Measurements from ENCODE around the gene CCSER1.
"Not testable (repeated sequence)": the region's sequence is repeated elsewhere in the genome, so short reads cannot be mapped to it uniquely, and the experiment has no call there.

CCSER1 gene

DNA sequence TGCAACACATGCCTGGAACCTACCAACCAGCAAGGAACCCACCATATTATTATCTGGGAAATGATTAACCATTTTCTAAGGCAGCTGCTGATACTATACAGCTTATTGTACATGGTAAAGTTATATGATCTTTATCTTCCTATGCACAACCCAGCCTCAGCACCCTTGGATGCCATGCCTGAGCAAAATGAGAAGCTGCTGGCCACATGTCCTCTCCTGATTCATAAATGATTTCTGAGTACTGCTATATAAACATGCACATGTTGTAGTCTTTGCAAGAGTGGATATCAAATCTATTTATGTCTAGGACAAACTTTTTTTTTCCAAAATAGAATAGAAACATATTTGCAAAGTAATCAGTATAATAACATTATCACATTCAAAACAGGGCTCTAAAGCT, 1043.6 kb downstream of the CCSER1 start:
- H3K27ac ChIP-seq (ENCODE audit: low read depth, low read length, poor library complexity, severe bottlenecking), result no peak overlapping the region
- H3F3A ChIP-seq (ENCODE audit: insufficient read depth, low read length), result no peaks in the 10 kb centered on the region
- TF ChIP-seq EZH2 (IDR thresholded peaks at IDR 0.05; ENCODE audit: borderline replicate concordance, low read length), result no peak
- TF ChIP-seq, protein P1, sequence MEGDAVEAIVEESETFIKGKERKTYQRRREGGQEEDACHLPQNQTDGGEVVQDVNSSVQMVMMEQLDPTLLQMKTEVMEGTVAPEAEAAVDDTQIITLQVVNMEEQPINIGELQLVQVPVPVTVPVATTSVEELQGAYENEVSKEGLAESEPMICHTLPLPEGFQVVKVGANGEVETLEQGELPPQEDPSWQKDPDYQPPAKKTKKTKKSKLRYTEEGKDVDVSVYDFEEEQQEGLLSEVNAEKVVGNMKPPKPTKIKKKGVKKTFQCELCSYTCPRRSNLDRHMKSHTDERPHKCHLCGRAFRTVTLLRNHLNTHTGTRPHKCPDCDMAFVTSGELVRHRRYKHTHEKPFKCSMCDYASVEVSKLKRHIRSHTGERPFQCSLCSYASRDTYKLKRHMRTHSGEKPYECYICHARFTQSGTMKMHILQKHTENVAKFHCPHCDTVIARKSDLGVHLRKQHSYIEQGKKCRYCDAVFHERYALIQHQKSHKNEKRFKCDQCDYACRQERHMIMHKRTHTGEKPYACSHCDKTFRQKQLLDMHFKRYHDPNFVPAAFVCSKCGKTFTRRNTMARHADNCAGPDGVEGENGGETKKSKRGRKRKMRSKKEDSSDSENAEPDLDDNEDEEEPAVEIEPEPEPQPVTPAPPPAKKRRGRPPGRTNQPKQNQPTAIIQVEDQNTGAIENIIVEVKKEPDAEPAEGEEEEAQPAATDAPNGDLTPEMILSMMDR (IDR thresholded peaks at IDR 0.05; ENCODE audit: low read length), result no peak
- no peaks in the 10 kb centered on the region for H3K9me2 ChIP-seq (ENCODE audit: low read depth, low read length)
- H3K36me3 ChIP-seq (ENCODE audit: insufficient read depth, low read length), result no peaks in the 10 kb centered on the region
- no peaks in the 10 kb centered on the region for H4K20me1 ChIP-seq (ENCODE audit: insufficient read depth, low read length)
- H2AFZ ChIP-seq (ENCODE audit: low read length), result no peak overlapping the region
- no peak overlapping the region for H3K4me2 ChIP-seq (ENCODE audit: low read length)
- H3K27me3 ChIP-seq (ENCODE audit: insufficient read depth, low read length), result no peaks in the 10 kb centered on the region
- no peaks in the 10 kb centered on the region for H3K4me1 ChIP-seq (ENCODE audit: insufficient read depth, low read length, severe bottlenecking)
- H3K4me3 ChIP-seq (ENCODE audit: low read depth, low read length, poor library complexity, severe bottlenecking), result no peak overlapping the region
- H3K79me2 ChIP-seq (ENCODE audit: insufficient read depth, low read length), result no peaks in the 10 kb centered on the region
- H3K9ac ChIP-seq (ENCODE audit: low read length), result no peak overlapping the region
- no peaks in the 10 kb centered on the region for H3K9me3 ChIP-seq (ENCODE audit: low read length)

DNA sequence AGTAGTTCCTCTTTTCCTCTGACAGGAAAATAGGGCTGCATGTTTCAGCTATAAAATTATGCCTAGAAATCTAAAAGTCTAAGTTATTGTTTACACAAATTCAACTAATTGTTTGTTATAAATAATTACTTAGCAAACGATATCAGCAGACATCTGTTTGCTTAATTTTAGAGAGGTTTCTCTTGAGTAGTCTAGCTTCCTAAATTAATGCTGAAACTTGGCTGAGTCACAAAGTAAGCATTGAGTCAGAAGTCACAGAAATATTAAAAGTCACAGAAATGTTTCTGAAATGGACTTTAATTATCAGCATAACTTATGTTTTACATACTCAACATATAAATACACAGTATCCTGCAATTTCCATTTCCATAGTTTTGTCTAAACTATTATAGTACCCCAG, 1044.0 kb downstream of the CCSER1 start:
- Histone ChIP-seq H3K27ac (ENCODE audit: low read depth, low read length, poor library complexity, severe bottlenecking) (no peak overlapping the region), H4K20me1 (ENCODE audit: insufficient read depth, low read length) (no peaks in the 10 kb centered on the region), H3F3A (ENCODE audit: insufficient read depth, low read length) (no peaks in the 10 kb centered on the region), H3K79me2 (ENCODE audit: insufficient read depth, low read length) (no peaks in the 10 kb centered on the region), H3K36me3 (ENCODE audit: insufficient read depth, low read length) (no peaks in the 10 kb centered on the region), H3K27me3 (ENCODE audit: insufficient read depth, low read length) (no peaks in the 10 kb centered on the region), H2AFZ (ENCODE audit: low read length) (no peak overlapping the region), H3K9me2 (ENCODE audit: low read depth, low read length) (no peaks in the 10 kb centered on the region), H3K4me1 (ENCODE audit: insufficient read depth, low read length, severe bottlenecking) (no peaks in the 10 kb centered on the region), H3K9ac (ENCODE audit: low read length) (no peak overlapping the region), H3K9me3 (ENCODE audit: low read length) (no peaks in the 10 kb centered on the region), H3K4me2 (ENCODE audit: low read length) (no peak overlapping the region), H3K4me3 (ENCODE audit: low read depth, low read length, poor library complexity, severe bottlenecking) (no peak overlapping the region)
- TF ChIP-seq, protein P1 (IDR thresholded peaks at IDR 0.05; ENCODE audit: low read length), result no peak
- TF ChIP-seq EZH2 (IDR thresholded peaks at IDR 0.05; ENCODE audit: borderline replicate concordance, low read length), result no peak

DNA sequence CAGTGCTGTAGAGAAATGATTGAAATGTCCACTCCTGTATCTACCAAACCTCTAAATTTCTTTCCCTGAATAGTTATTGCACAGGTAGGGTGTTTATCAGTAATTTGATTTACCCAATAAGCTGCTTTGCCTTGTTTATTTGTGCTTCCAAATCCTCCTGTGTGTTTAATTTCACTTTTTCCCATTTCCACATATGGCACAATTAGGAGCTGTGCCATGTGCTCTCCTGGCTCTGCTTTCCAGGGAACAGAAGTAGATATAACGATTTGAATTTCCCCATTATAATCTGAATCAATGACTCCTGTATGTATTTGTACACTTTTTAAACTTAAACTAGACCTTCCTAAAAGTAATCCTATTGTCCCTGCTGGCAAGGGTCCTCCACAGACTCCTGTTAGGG, 1057.9 kb downstream of the CCSER1 start:
- H3K36me3 ChIP-seq (ENCODE audit: insufficient read depth, low read length); H3K9ac ChIP-seq (ENCODE audit: low read length); H3K9me3 ChIP-seq (ENCODE audit: low read length); H3K9me2 ChIP-seq (ENCODE audit: low read depth, low read length); H4K20me1 ChIP-seq (ENCODE audit: insufficient read depth, low read length); H3K27me3 ChIP-seq (ENCODE audit: insufficient read depth, low read length); H3K4me3 ChIP-seq (ENCODE audit: low read depth, low read length, poor library complexity, severe bottlenecking); H3K4me2 ChIP-seq (ENCODE audit: low read length); H3K4me1 ChIP-seq (ENCODE audit: insufficient read depth, low read length, severe bottlenecking); H2AFZ ChIP-seq (ENCODE audit: low read length); H3F3A ChIP-seq (ENCODE audit: insufficient read depth, low read length); H3K27ac ChIP-seq (ENCODE audit: low read depth, low read length, poor library complexity, severe bottlenecking); H3K79me2 ChIP-seq (ENCODE audit: insufficient read depth, low read length): not testable (repeated sequence)

DNA sequence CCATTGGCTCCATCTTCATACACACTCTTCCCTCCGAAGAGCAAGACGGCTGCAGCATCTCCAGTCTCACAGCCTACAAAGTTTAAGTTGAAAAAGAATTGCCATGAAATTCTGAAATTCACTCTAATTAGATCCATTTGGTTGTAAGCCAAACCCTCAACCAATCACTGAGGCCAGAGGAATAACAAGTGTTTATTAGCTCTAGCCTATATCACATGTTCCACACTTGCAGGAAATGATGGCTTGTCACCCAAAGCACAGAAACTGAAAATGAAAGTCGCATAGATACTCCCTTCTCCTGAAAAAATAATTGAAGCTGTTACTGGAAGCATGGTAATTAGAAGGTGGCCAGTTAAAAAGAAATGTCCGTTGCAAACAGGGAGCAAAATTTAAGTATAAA, 1071.8 kb downstream of the CCSER1 start:
- no peaks in the 10 kb centered on the region for H3K4me1 ChIP-seq (ENCODE audit: insufficient read depth, low read length, severe bottlenecking)
- H4K20me1 ChIP-seq (ENCODE audit: insufficient read depth, low read length), result no peaks in the 10 kb centered on the region
- H2AFZ ChIP-seq (ENCODE audit: low read length), result no peak overlapping the region
- H3K9me3 ChIP-seq (ENCODE audit: low read length), result no peaks in the 10 kb centered on the region
- no peak overlapping the region for H3K4me3 ChIP-seq (ENCODE audit: low read depth, low read length, poor library complexity, severe bottlenecking)
- no peak overlapping the region for H3K4me2 ChIP-seq (ENCODE audit: low read length)
- no peak overlapping the region for H3K9ac ChIP-seq (ENCODE audit: low read length)
- H3K27ac ChIP-seq (ENCODE audit: low read depth, low read length, poor library complexity, severe bottlenecking), result no peak overlapping the region
- H3K27me3 ChIP-seq (ENCODE audit: insufficient read depth, low read length), result no peaks in the 10 kb centered on the region
- H3K36me3 ChIP-seq (ENCODE audit: insufficient read depth, low read length), result no peaks in the 10 kb centered on the region
- no peaks in the 10 kb centered on the region for H3F3A ChIP-seq (ENCODE audit: insufficient read depth, low read length)
- H3K79me2 ChIP-seq (ENCODE audit: insufficient read depth, low read length), result no peaks in the 10 kb centered on the region
- TF ChIP-seq, protein P1 (IDR thresholded peaks at IDR 0.05; ENCODE audit: low read length), result no peak
- TF ChIP-seq EZH2 (IDR thresholded peaks at IDR 0.05; ENCODE audit: borderline replicate concordance, low read length), result no peak
- no peaks in the 10 kb centered on the region for H3K9me2 ChIP-seq (ENCODE audit: low read depth, low read length)

Measured in OCI-LY1 (cell line).